Smooth muscle cell (in vitro differentiated cells): Measurements from ENCODE around the gene ZNF264. TPM values are rescaled to one million over a fixed set of nuclear protein-coding genes. Genes with fewer than 3 reads are reported as not detected.

Experiments used
- DNase-seq: peaks from one replicate; lab custom pipeline; 2025; ENCODE audit not compliant: unreplicated experiment; lab: John Stamatoyannopoulos, UW
- H2AFZ ChIP-seq: fragments of 200-600 bp; sonication (generic); 2 replicates; pipeline ENCODE4 v1.6.0; 2016; ENCODE audit warnings: antibody characterized with exemption, low read depth, mild to moderate bottlenecking
- H3F3A ChIP-seq: fragments of 200-600 bp; sonication (generic); 2 replicates; pipeline ENCODE4 v1.6.0; 2017; ENCODE audit warnings: antibody characterized with exemption, low read depth
- H3K27ac ChIP-seq: fragments of 200-600 bp; sonication (generic); 2 replicates; pipeline ENCODE4 v1.5.1; 2016; ENCODE audit warnings: low read depth, mild to moderate bottlenecking
- H3K27me3 ChIP-seq: fragments of 200-600 bp; sonication (generic); 2 replicates; pipeline ENCODE4 v1.6.1; 2016; ENCODE audit warnings: low read depth, mild to moderate bottlenecking
- H3K36me3 ChIP-seq: fragments of 200-600 bp; sonication (generic); 2 replicates; pipeline ENCODE4 v1.5.1; 2016; ENCODE audit warnings: low read depth
- H3K4me1 ChIP-seq: fragments of 200-600 bp; sonication (generic); 2 replicates; pipeline ENCODE4 v1.5.1; 2016; ENCODE audit warnings: low read depth
- H3K4me2 ChIP-seq: fragments of 200-600 bp; sonication (generic); 2 replicates; pipeline ENCODE4 v1.6.0; 2016; ENCODE audit warnings: mild to moderate bottlenecking
- H3K4me3 ChIP-seq: fragments of 200-600 bp; sonication (generic); 2 replicates; pipeline ENCODE4 v1.5.1; 2016; ENCODE audit warnings: mild to moderate bottlenecking
- H3K79me2 ChIP-seq: fragments of 200-600 bp; sonication (generic); 2 replicates; pipeline ENCODE4 v1.6.0; 2016; ENCODE audit warnings: low read depth, mild to moderate bottlenecking
- H3K9ac ChIP-seq: fragments of 200-600 bp; sonication (generic); 2 replicates; pipeline ENCODE4 v1.6.0; 2016; ENCODE audit warnings: low read depth
- H3K9me3 ChIP-seq: fragments of 200-600 bp; sonication (generic); replicated peaks from 2 replicates; pipeline ENCODE4 v1.5.1; 2016; ENCODE audit warnings: low read depth
- H4K20me1 ChIP-seq: fragments of 200-600 bp; sonication (generic); 2 replicates; pipeline ENCODE4 v1.6.0; 2016; ENCODE audit warnings: low read depth
- WGBS: methylation state at CpG from one replicate; pipeline ENCODE4 v1.1.7; 2016; ENCODE audit warnings: low lambda C conversion rate; 5-methylcytosine and 5-hydroxymethylcytosine counted together
- polyA plus RNA-seq: library from polyadenylated mRNA; unstranded; fragments of >200 nt; fragmentation: Nextera tagmentation; extraction: Ambion mirVana; gene quantifications from 2 replicates; pipeline ENCODE4 v1.2.1, GENCODE V29; 2016
- total RNA-seq: library from RNA; depleted of rRNA; stranded (reverse); fragments of >200 nt; gene quantifications from 2 replicates; pipeline ENCODE4 v1.2.3, GENCODE V29; 2014
- TF ChIP-seq, protein P1 (sequence below): fragments of 200-600 bp; sonication (generic); IDR thresholded peaks from 2 replicates; pipeline ENCODE4 v1.5.1; 2017; ENCODE audit warnings: borderline replicate concordance, mild to moderate bottlenecking, antibody characterized with exemption; ENCODE audit not compliant: insufficient read depth, poor library complexity, severe bottlenecking

The ZNF264 gene
- total and polyA plus RNA-seq, 2 experiments from 2014 or later, result 3.5 to 26.0 TPM

DNA sequence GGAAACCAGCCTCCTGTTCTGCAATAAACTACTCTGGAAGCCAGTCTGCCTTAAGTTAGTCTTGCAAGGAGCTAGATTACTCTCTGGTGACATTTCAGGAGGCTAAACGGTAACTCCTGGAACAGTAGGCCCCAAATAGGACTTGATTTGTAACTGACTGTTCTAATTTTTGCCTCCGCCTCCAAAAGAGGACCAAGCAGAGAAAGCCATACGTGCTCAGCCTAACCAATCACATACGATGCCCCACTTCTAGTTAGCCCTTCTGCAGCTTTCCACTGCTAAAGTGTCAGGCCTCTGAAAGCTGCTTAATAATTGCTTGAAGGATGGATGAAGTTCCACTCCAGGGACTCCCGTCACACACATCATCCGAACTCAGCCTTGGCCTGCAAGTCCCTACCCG, 49.9 kb downstream of the ZNF264 start:
- TF ChIP-seq, protein P1, sequence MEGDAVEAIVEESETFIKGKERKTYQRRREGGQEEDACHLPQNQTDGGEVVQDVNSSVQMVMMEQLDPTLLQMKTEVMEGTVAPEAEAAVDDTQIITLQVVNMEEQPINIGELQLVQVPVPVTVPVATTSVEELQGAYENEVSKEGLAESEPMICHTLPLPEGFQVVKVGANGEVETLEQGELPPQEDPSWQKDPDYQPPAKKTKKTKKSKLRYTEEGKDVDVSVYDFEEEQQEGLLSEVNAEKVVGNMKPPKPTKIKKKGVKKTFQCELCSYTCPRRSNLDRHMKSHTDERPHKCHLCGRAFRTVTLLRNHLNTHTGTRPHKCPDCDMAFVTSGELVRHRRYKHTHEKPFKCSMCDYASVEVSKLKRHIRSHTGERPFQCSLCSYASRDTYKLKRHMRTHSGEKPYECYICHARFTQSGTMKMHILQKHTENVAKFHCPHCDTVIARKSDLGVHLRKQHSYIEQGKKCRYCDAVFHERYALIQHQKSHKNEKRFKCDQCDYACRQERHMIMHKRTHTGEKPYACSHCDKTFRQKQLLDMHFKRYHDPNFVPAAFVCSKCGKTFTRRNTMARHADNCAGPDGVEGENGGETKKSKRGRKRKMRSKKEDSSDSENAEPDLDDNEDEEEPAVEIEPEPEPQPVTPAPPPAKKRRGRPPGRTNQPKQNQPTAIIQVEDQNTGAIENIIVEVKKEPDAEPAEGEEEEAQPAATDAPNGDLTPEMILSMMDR, result no peak
- Histone ChIP-seq H3K79me2 (peaks cover 40% of the 10 kb centered on the region), H3K27ac (peak overlapping the region; percentile 88), H4K20me1 (peaks cover 3% of the 10 kb centered on the region), H3K4me1 (peaks cover 9% of the 10 kb centered on the region), H3F3A (no peaks in the 10 kb centered on the region), H3K27me3 (no peaks in the 10 kb centered on the region), H3K36me3 (no peaks in the 10 kb centered on the region), H3K9me3 (no peaks in the 10 kb centered on the region), H3K4me2 (peak overlapping the region; percentile 98), H3K4me3 (peak overlapping the region; percentile 93), H3K9ac (peak overlapping the region; percentile 94), H2AFZ (peak overlapping the region; percentile 97)
- 40% methylated on average over 7 of the region's 7 CpGs for WGBS
- no peak for DNase-seq

- Histone ChIP-seq H3K27me3 (no peaks in the 10 kb centered on the region), H3K9ac (no peak overlapping the region), H3F3A (no peaks in the 10 kb centered on the region), H3K27ac (no peak overlapping the region), H3K4me2 (no peak overlapping the region), H3K79me2 (peaks cover 45% of the 10 kb centered on the region), H3K4me1 (peaks cover 9% of the 10 kb centered on the region), H3K9me3 (no peaks in the 10 kb centered on the region), H4K20me1 (peaks cover 8% of the 10 kb centered on the region), H3K4me3 (no peak overlapping the region), H3K36me3 (no peaks in the 10 kb centered on the region), H2AFZ (no peak overlapping the region)
- DNase-seq, result no peak
- TF ChIP-seq, protein P1, result no peak
- WGBS, result 96% methylated on average over 5 of the region's 5 CpGs
These were observed 51.5 kb downstream of the ZNF264 start for GRCh38 chr19:57242821-57243220.

- Histone ChIP-seq H3K27me3 (no peaks in the 10 kb centered on the region), H3K36me3 (peaks cover 5% of the 10 kb centered on the region), H3K27ac (no peak overlapping the region), H3F3A (no peaks in the 10 kb centered on the region), H3K9ac (no peak overlapping the region), H2AFZ (no peak overlapping the region), H3K4me1 (peaks cover 9% of the 10 kb centered on the region), H3K4me2 (no peak overlapping the region), H3K9me3 (no peaks in the 10 kb centered on the region), H3K4me3 (no peak overlapping the region), H3K79me2 (peaks cover 50% of the 10 kb centered on the region), H4K20me1 (peaks cover 8% of the 10 kb centered on the region)
- WGBS, result 80% methylated on average over 5 of the region's 5 CpGs
- DNase-seq, result no peak
- TF ChIP-seq, protein P1, result no peak
These were observed 53.2 kb downstream of the ZNF264 start for GRCh38 chr19:57244513-57244912.

- Histone ChIP-seq H3K79me2 (peaks cover 50% of the 10 kb centered on the region), H3K9ac (no peak overlapping the region), H3K27me3 (no peaks in the 10 kb centered on the region), H3K4me2 (no peak overlapping the region), H3F3A (no peaks in the 10 kb centered on the region), H2AFZ (no peak overlapping the region), H3K4me3 (no peak overlapping the region), H3K27ac (no peak overlapping the region), H3K9me3 (no peaks in the 10 kb centered on the region), H4K20me1 (peaks cover 8% of the 10 kb centered on the region), H3K4me1 (peaks cover 9% of the 10 kb centered on the region), H3K36me3 (peaks cover 5% of the 10 kb centered on the region)
- TF ChIP-seq, protein P1, result no peak
- no peak for DNase-seq
- 96% methylated on average over 5 of the region's 5 CpGs for WGBS
These were observed 53.8 kb downstream of the ZNF264 start for GRCh38 chr19:57245066-57245465.
